Activated naive CD4-positive, alpha-beta T cell treated with anti-CD3 and anti-CD28 coated beads, Interleukin-2, amount 50 U/mL, for 72 hours (primary cell): ENCODE data around the gene MYOZ2. TPM values are rescaled to one million over a fixed set of nuclear protein-coding genes. Genes with fewer than 3 reads are reported as not detected.

Experiments
- total RNA-seq, 2 donors: library from RNA; stranded (reverse); gene quantifications; one replicate each; pipeline ENCODE4 v1.2.3, GENCODE V29; 2022

The MYOZ2 gene
- total RNA-seq, 2 donors from 2014 or later, result not detected

Other genes starting within 250 kb of the MYOZ2 start
- gene SYNPO2, start 247.0 kb upstream of the MYOZ2 start, total RNA-seq, result under 1 TPM; 0.18 to 0.27 TPM
- gene USP53, start 76.9 kb downstream of the MYOZ2 start, total RNA-seq, result 10 to 100 TPM; 16.7 to 24.4 TPM
- not detected for gene FABP2, start 186.3 kb downstream of the MYOZ2 start, total RNA-seq